GM12878 (cell line): ENCODE data around the gene SLC25A30. TPM values are rescaled to one million over a fixed set of nuclear protein-coding genes. Genes with fewer than 3 reads are reported as not detected.
A peak's percentile ranks its signal among the peaks of the same experiment; 100 is the strongest.

ENCODE experiments used
- BCL11A ChIP-seq: IDR thresholded peaks from 2 replicates; pipeline ENCODE4 v1.6.1; 2011; ENCODE audit warnings: low read depth, low read length
- BMI1 ChIP-seq: fragments of 450-650 bp; IDR thresholded peaks from 2 replicates; pipeline ENCODE4 v1.6.1; 2016; ENCODE audit warnings: mild to moderate bottlenecking, moderate library complexity, borderline replicate concordance
- CEBPB ChIP-seq, 2 experiments: fragments of 150-350 bp in 1 of 2; IDR thresholded peaks; 2 replicates each; pipeline ENCODE4 v1.6.1; 2012 to 2014; ENCODE audit warnings: low read depth in 2 of 2, low read length in 2 of 2, borderline replicate concordance in 1 of 2, inconsistent platforms in 1 of 2
- EGR1 ChIP-seq, 2 experiments: IDR thresholded peaks; 1 replicate in 1 of 2; 2 replicates in 1 of 2; pipeline ENCODE4 v1.6.1; 2011 to 2012; ENCODE audit warnings: low read depth in 2 of 2, low read length in 2 of 2, borderline replicate concordance in 1 of 2, mild to moderate bottlenecking in 1 of 2, moderate library complexity in 1 of 2
- GABPA ChIP-seq: IDR thresholded peaks from 2 replicates; pipeline ENCODE4 v1.6.1; 2014; ENCODE audit warnings: antibody characterized with exemption, low read depth, mild to moderate bottlenecking, inconsistent platforms
- HDGF ChIP-seq: fragments of 450-650 bp; IDR thresholded peaks from 2 replicates; pipeline ENCODE4 v1.6.1; 2016; ENCODE audit warnings: antibody characterized with exemption
- IKZF1 ChIP-seq: fragments of 450-650 bp; conservative IDR thresholded peaks from 2 replicates; pipeline ENCODE4 v1.6.1; 2017; ENCODE audit warnings: antibody characterized with exemption, mild to moderate bottlenecking
- IKZF2 ChIP-seq, 2 experiments: fragments of 450-650 bp; IDR thresholded peaks; 2 replicates each; pipeline ENCODE4 v1.6.1; 2017; ENCODE audit warnings: mild to moderate bottlenecking in 2 of 2, moderate library complexity in 2 of 2
- LARP7 ChIP-seq: fragments of 450-650 bp; IDR thresholded peaks from 2 replicates; pipeline ENCODE4 v1.6.1; 2017; ENCODE audit warnings: mild to moderate bottlenecking
- NFIC ChIP-seq: IDR thresholded peaks from 2 replicates; pipeline ENCODE4 v1.6.1; 2012; ENCODE audit warnings: low read depth, mild to moderate bottlenecking, inconsistent platforms, low read length, moderate library complexity
- RCOR1 ChIP-seq: conservative IDR thresholded peaks from 2 replicates; pipeline ENCODE4 v1.6.1; 2012; ENCODE audit warnings: low read depth, low read length, improper control_type of control experiment
- RFX5 ChIP-seq: IDR thresholded peaks from 2 replicates; pipeline ENCODE4 v1.6.1; 2011; ENCODE audit warnings: low read depth, low read length, improper control_type of control experiment
- SMAD5 ChIP-seq: IDR thresholded peaks from 2 replicates; pipeline ENCODE4 v1.6.1; 2016; ENCODE audit warnings: antibody characterized with exemption, low read depth
- TCF3 ChIP-seq: IDR thresholded peaks from 2 replicates; pipeline ENCODE4 v1.6.1; 2012; ENCODE audit warnings: low read depth, mild to moderate bottlenecking, low read length, borderline replicate concordance; ENCODE audit not compliant: insufficient read depth
- ZBTB33 ChIP-seq: fragments of 450-650 bp; IDR thresholded peaks from 2 replicates; pipeline ENCODE4 v1.6.1; 2017; ENCODE audit warnings: mild to moderate bottlenecking
- polyA plus RNA-seq, 11 experiments: library from polyadenylated mRNA; depleted of rRNA in 4 of 11; unstranded in 6 of 11; stranded (reverse) in 5 of 11; fragments of >200 nt; fragmentation: Nextera tagmentation in 4 of 11; fragmentation: Illumina TruSeq in 1 of 11; extraction: Ambion mirVana in 4 of 11; extraction: Trizol in 1 of 11; gene quantifications; 1 replicate in 1 of 11; 2 replicates in 10 of 11; pipeline versions ENCODE4 v1.2.1 to v1.2.3, GENCODE V29; 2011 to 2016; ENCODE audit warnings: inconsistent platforms in 2 of 11, missing spikeins in 2 of 11, low read depth in 1 of 11
- total RNA-seq, 4 experiments: library from RNA; depleted of rRNA in 3 of 4; stranded (reverse); fragments of >200 nt in 3 of 4; fragmentation: Illumina TruSeq in 1 of 4; extraction: Trizol in 1 of 4; gene quantifications; 2 replicates each; pipeline versions ENCODE4 v1.2.1 to v1.2.3, GENCODE V29; 2013 to 2021
- TF ChIP-seq, protein P1 (sequence below): fragments of 450-650 bp; IDR thresholded peaks from 2 replicates; pipeline ENCODE4 v1.6.1; 2017; ENCODE audit warnings: mild to moderate bottlenecking, moderate library complexity
- TF ChIP-seq, protein P2 (sequence below): IDR thresholded peaks from 2 replicates; pipeline ENCODE4 v1.6.1; 2011; ENCODE audit warnings: mild to moderate bottlenecking, low read depth, low read length, moderate library complexity; ENCODE audit not compliant: insufficient replicate concordance
- TF ChIP-seq, protein P3 (sequence below): fragments of 450-650 bp; IDR thresholded peaks from 2 replicates; pipeline ENCODE4 v1.6.1; 2017; ENCODE audit warnings: low read depth, mild to moderate bottlenecking, moderate library complexity
- TF ChIP-seq, protein P4 (sequence below): fragments of 450-650 bp; conservative IDR thresholded peaks from 2 replicates; pipeline ENCODE4 v1.6.1; 2017; ENCODE audit warnings: mild to moderate bottlenecking, moderate library complexity

SLC25A30 gene
- total and polyA plus RNA-seq, 10 of the 15 experiments (the other 5 are each of a cell fraction or from before 2014, with no cell fraction given) = 2.4 to 18.0 (median 8.9) TPM

DNA sequence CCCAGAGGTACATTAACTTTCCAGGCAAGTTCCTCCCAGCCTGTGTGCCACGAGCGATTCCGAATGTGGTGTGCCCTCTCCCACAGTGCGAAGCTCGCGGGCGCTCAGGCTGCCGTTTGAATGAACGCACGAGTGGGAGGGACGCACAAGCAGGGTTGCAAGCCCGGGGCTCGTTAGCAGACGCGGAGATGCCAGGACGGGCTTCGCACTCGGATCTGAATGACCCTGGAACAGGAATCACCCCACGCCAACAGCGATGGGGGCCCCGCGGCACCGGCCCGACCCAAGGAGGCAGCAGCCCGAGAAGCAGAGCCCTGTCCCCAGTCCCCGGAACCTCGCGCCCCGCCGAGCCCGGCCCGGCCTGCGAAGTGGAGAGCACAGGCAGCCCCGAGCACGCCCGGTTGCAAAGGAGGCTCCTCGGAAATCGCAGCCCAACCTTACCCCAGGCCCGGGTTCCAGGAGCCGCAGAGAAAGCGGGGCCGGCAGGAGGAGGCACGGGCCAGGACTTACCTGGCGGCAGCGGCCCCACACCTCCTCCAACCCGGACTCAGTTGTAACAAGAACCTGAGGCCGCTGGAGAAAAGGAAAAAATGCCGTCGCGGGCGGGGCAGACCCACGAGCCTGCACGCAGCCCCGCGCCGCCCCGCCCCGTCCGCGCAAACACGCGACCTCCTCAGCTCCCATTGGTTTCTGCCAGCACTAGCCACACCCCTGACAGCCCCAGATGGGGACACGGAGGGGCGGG is at the start of gene SLC25A30 (continued):
- TF ChIP-seq IKZF1 (peak; percentile 72), ZBTB33 (no peak), EGR1 (IDR thresholded peaks at IDR 0.05; ENCODE audit: borderline replicate concordance in 1 of 2, low read depth in 2 of 2, low read length in 2 of 2) (no peak), LARP7 (peak; percentile 69), RFX5 (no peak), BCL11A (no peak), BMI1 (no peak), GABPA (no peak), RCOR1 (peak; percentile 77; the same call in 1 of the 2 replicates), HDGF (peak; percentile 66; the same call in 1 of the 2 replicates), CEBPB (IDR thresholded peaks at IDR 0.05; ENCODE audit: borderline replicate concordance in 1 of 2, low read depth in 2 of 2, low read length in 2 of 2) (no peak), SMAD5 (no peak), NFIC (no peak), IKZF2 (IDR thresholded peaks at IDR 0.05) (peak in 1 of 2 experiments; percentile 24; a peak in 2 of 4 replicates), TCF3 (no peak)
- TF ChIP-seq, protein P1, sequence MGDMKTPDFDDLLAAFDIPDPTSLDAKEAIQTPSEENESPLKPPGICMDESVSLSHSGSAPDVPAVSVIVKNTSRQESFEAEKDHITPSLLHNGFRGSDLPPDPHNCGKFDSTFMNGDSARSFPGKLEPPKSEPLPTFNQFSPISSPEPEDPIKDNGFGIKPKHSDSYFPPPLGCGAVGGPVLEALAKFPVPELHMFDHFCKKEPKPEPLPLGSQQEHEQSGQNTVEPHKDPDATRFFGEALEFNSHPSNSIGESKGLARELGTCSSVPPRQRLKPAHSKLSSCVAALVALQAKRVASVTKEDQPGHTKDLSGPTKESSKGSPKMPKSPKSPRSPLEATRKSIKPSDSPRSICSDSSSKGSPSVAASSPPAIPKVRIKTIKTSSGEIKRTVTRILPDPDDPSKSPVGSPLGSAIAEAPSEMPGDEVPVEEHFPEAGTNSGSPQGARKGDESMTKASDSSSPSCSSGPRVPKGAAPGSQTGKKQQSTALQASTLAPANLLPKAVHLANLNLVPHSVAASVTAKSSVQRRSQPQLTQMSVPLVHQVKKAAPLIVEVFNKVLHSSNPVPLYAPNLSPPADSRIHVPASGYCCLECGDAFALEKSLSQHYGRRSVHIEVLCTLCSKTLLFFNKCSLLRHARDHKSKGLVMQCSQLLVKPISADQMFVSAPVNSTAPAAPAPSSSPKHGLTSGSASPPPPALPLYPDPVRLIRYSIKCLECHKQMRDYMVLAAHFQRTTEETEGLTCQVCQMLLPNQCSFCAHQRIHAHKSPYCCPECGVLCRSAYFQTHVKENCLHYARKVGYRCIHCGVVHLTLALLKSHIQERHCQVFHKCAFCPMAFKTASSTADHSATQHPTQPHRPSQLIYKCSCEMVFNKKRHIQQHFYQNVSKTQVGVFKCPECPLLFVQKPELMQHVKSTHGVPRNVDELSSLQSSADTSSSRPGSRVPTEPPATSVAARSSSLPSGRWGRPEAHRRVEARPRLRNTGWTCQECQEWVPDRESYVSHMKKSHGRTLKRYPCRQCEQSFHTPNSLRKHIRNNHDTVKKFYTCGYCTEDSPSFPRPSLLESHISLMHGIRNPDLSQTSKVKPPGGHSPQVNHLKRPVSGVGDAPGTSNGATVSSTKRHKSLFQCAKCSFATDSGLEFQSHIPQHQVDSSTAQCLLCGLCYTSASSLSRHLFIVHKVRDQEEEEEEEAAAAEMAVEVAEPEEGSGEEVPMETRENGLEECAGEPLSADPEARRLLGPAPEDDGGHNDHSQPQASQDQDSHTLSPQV = no peak
- TF ChIP-seq, protein P2, sequence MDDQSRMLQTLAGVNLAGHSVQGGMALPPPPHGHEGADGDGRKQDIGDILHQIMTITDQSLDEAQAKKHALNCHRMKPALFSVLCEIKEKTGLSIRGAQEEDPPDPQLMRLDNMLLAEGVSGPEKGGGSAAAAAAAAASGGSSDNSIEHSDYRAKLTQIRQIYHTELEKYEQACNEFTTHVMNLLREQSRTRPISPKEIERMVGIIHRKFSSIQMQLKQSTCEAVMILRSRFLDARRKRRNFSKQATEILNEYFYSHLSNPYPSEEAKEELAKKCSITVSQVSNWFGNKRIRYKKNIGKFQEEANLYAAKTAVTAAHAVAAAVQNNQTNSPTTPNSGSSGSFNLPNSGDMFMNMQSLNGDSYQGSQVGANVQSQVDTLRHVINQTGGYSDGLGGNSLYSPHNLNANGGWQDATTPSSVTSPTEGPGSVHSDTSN = peak; percentile 35
- TF ChIP-seq, protein P3, sequence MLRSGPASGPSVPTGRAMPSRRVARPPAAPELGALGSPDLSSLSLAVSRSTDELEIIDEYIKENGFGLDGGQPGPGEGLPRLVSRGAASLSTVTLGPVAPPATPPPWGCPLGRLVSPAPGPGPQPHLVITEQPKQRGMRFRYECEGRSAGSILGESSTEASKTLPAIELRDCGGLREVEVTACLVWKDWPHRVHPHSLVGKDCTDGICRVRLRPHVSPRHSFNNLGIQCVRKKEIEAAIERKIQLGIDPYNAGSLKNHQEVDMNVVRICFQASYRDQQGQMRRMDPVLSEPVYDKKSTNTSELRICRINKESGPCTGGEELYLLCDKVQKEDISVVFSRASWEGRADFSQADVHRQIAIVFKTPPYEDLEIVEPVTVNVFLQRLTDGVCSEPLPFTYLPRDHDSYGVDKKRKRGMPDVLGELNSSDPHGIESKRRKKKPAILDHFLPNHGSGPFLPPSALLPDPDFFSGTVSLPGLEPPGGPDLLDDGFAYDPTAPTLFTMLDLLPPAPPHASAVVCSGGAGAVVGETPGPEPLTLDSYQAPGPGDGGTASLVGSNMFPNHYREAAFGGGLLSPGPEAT = no peak
- TF ChIP-seq, protein P4, sequence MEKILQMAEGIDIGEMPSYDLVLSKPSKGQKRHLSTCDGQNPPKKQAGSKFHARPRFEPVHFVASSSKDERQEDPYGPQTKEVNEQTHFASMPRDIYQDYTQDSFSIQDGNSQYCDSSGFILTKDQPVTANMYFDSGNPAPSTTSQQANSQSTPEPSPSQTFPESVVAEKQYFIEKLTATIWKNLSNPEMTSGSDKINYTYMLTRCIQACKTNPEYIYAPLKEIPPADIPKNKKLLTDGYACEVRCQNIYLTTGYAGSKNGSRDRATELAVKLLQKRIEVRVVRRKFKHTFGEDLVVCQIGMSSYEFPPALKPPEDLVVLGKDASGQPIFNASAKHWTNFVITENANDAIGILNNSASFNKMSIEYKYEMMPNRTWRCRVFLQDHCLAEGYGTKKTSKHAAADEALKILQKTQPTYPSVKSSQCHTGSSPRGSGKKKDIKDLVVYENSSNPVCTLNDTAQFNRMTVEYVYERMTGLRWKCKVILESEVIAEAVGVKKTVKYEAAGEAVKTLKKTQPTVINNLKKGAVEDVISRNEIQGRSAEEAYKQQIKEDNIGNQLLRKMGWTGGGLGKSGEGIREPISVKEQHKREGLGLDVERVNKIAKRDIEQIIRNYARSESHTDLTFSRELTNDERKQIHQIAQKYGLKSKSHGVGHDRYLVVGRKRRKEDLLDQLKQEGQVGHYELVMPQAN = no peak; the same call in 1 of the 2 replicates
